ENCODE data around the gene SIVA1.

GRCh38 chr14:104714066-104714465 lies 38.9 kb upstream of the SIVA1 start:
- TF ChIP-seq, protein P1, sequence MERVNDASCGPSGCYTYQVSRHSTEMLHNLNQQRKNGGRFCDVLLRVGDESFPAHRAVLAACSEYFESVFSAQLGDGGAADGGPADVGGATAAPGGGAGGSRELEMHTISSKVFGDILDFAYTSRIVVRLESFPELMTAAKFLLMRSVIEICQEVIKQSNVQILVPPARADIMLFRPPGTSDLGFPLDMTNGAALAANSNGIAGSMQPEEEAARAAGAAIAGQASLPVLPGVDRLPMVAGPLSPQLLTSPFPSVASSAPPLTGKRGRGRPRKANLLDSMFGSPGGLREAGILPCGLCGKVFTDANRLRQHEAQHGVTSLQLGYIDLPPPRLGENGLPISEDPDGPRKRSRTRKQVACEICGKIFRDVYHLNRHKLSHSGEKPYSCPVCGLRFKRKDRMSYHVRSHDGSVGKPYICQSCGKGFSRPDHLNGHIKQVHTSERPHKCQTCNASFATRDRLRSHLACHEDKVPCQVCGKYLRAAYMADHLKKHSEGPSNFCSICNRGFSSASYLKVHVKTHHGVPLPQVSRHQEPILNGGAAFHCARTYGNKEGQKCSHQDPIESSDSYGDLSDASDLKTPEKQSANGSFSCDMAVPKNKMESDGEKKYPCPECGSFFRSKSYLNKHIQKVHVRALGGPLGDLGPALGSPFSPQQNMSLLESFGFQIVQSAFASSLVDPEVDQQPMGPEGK (CRISPR knock-in tag; IDR thresholded peaks at IDR 0.05; ENCODE audit: borderline replicate concordance) = no peak
- no peak for TF ChIP-seq ZFP30 (CRISPR knock-in tag; IDR thresholded peaks at IDR 0.05)
- no peak for TF ChIP-seq GLIS3 (CRISPR knock-in tag; IDR thresholded peaks at IDR 0.05)
- TF ChIP-seq ARNTL (CRISPR knock-in tag; IDR thresholded peaks at IDR 0.05; ENCODE audit: borderline replicate concordance, low read depth) = no peak
- no peak for TF ChIP-seq ZC3H10 (CRISPR knock-in tag; IDR thresholded peaks at IDR 0.05)
- TF ChIP-seq CSDC2 (CRISPR knock-in tag; IDR thresholded peaks at IDR 0.05) = no peak
- no peak for TF ChIP-seq POU6F1 (CRISPR knock-in tag; IDR thresholded peaks at IDR 0.05; ENCODE audit: borderline replicate concordance, low read depth)
- TF ChIP-seq ISL1 (CRISPR knock-in tag; IDR thresholded peaks at IDR 0.05) = no peak

Measured in SK-N-SH treated with all-trans-retinoic acid at 6 μM for 48 hours (cell line).